Ramos (cell line): ENCODE data around the gene VAV1.
"Not testable (repeated sequence)": the region's sequence is repeated elsewhere in the genome, so short reads cannot be mapped to it uniquely, and the experiment has no call there.

Experiments used
- in situ Hi-C: fragments of 300-500 bp; cut with MboI; formaldehyde crosslinking; loops from one replicate; pipeline ENCODE4 v1.14.3; 2022; ENCODE audit warnings: low sequenced_read_pairs; ENCODE audit not compliant: unreplicated experiment

Gene VAV1

DNA sequence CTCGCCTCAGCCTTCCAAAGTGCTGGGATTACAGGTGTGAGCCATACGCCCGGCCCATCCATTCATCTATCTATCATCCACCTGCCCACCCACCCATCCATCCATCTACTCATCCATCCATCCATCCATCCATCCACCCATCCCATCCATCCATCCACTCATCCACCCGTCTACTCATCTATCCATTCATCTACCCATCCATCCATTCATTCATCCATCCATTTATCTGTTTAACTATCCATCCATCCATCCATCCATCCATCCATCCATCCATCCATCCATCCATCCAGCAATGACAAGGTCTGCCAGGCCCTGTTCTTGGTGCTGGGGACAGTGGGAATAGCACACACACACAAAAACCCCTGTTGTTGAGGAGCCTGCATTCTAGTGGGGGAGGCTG, 4.5 kb downstream of the VAV1 start:
- in situ Hi-C loops: no loop called here

GRCh38 chr19:6777434-6777833, 4.9 kb downstream of the VAV1 start:
- in situ Hi-C loops: no loop called here

- in situ Hi-C loops: no loop called here
Observed at GRCh38 chr19:6778386-6778785, 5.9 kb downstream of the VAV1 start.

GRCh38 chr19:6779206-6779605, 6.7 kb downstream of the VAV1 start:
- in situ Hi-C loops: no loop called here

GRCh38 chr19:6787393-6787792, 14.9 kb downstream of the VAV1 start:
- in situ Hi-C loops: no loop called here

- in situ Hi-C loops: no loop called here
Observed at GRCh38 chr19:6788896-6789295, 16.4 kb downstream of the VAV1 start.

DNA sequence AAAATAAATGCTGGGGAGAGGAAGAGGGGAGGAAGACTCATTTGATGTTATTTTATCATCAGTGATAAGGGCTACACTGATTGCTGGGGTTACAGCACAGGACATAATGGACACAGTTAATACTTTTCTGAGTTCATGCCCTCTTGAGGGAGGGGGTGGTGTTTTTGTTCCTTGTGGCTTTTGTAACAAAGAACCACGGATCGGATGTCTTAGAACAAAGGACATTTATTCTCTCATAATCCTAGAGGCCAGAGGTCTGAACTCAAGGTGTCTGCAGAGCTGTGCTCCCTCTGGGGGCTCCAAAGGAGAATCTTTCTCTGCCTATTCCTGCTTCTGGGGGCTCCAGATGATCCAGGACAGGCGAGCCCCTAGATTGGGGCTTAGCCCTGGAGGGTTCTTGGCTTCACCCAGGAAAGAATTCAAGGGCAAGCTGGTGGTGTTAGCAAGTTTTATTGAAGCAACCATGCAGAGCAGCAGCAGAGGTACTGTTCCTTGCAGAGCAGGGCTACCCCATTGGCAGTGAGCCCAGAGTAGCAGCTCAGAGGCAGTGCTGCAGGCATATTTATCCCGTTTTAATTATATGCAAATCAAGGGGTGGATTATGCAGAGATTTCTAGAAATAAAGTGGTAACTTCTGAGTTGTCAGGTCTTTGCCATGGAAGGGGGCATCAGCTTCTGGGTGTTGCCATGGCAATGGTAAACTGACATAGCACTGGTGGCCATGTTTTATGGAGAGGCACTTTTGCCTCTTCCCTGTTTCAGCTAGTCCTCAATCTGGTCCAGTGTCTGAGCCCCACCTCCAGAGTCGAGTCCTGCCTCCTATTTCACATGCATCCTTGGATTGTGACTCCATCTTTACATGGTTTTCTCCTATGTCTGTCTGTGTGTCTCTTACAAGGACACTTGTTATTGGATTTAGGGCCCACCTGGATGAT, 18.0 kb downstream of the VAV1 start:
- in situ Hi-C loops: no loop called here

DNA sequence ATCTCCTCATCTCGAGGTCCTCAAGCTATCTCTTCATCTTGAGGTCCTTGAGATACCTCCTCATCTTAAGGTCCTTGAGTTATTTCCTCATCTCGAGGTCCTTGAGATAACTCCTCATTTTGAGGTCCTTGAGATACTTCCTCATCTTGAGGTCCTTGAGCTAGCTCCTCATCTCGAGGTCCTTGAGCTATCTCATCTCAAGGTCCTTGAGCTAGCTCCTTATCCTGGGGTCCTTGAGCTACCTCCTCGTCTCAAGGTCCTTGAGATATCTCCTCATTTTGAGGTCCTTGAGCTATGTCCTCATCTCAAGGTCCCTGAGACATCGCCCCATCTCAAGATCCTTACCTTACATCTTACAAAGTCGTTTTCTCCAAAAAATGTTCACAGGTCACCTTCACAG, 18.7 kb downstream of the VAV1 start:
- in situ Hi-C loops: no loop called here

GRCh38 chr19:6793411-6793810, 20.9 kb downstream of the VAV1 start:
- in situ Hi-C loops: no loop called here

GRCh38 chr19:6793973-6794372, 21.5 kb downstream of the VAV1 start:
- in situ Hi-C loops: no loop called here

GRCh38 chr19:6794686-6795431, 22.4 kb downstream of the VAV1 start:
- in situ Hi-C loops: no loop called here

DNA sequence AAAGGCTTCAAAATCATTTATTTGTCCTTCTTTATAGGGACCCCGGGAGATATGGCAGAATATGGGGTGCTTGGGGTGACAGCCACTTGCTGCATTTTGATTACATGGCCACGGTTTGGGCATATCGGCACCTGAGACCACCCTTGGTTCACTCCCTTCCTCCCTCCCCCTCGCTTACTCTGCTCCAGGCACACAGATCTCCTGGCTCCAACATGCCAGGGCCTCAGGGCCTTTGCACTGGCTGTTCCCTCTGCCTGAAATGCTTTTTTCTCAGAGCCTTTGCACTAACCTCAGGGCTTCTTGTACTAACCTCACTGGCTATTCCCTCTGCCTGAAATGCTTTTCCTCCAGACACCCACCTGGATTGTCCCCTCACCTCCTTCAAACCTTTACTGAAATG, 23.8 kb downstream of the VAV1 start:
- in situ Hi-C loops: no loop called here

DNA sequence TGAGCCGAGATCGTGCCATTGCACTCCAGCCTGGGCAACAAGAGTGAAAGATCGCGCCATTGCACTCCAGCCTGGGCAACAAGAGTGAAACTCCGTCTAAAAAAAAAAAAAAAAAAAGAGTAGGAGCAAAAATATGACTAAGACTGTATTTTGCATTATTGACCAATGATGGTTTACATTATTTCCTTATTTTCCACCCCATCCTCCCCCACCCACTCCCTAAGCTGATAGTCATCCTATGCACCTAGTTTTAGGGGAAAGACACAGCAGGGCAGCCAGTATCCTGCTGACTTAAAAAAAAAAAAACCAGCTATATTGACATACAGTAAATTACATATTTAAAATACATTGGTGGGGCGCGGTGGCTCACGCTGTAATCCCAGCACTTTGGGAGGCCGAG, 25.1 kb downstream of the VAV1 start:
- in situ Hi-C loops: no loop called here

DNA sequence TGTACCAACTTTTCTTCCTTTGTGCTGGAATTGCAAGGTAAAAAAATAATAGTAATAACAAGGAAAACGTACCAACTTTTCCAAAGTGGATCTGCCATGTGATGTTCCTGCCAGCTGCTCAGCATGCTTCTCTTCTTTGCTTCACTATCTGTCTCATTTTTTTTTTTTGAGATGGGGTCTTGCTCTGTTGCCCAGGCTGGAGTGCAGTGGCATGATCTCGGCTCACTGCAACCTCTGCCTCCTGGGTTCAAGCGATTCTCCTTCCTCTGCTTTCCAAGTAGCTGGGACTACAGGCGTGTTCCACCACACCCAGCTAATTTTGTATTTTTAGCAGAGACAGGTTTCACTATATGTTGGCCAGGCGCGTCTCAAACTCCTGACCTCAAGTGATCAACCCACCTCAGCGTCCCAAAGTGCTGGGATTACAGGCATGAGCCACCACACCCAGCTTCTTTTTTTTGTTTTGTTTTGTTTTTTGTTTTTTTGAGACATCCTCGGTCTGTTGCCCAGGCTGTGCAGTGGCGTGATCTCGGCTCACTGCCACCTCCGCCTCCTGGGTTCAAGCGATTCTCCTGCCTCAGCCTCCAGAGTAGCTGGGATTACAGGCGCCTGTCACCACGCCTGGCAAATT, 27.8 kb downstream of the VAV1 start:
- in situ Hi-C loops: not testable (repeated sequence)

- in situ Hi-C loops: no loop called here
Observed at GRCh38 chr19:6800991-6801484, 28.5 kb downstream of the VAV1 start.

GRCh38 chr19:6801485-6802086, 29.1 kb downstream of the VAV1 start:
- in situ Hi-C loops: no loop called here

DNA sequence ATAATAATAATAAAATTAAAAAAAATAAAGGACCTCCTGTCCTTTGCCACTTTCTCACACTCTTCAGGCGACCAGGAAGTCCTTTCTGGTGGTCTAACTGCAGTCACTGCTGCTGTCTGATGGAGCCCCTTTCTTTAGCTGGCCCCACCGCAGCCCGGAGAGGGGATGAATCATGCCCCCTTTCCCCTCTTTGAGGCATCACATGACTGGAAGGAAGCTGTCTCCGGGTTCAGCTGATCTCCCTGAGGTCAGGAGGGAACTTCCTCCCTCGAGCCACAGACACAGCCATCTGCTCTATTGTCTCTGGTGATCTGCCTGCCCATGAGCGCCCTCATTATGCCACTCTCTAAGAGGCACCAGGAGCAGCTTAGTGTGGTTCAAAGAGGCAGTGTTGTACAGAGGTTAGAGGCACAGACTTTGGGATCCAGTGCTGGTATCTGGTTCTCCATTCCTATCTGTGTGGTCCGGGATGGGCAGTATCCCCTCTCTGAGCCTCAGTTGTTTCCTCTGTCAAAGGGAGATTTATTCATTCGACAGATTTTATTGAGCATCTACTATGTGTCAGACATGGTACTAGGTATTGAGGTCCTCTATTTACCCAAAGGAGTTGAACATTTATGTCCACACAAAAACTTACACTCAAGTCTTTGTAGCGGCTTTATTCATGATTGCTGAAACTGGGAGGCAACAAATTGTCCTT, 30.0 kb downstream of the VAV1 start:
- in situ Hi-C loops: no loop called here

DNA sequence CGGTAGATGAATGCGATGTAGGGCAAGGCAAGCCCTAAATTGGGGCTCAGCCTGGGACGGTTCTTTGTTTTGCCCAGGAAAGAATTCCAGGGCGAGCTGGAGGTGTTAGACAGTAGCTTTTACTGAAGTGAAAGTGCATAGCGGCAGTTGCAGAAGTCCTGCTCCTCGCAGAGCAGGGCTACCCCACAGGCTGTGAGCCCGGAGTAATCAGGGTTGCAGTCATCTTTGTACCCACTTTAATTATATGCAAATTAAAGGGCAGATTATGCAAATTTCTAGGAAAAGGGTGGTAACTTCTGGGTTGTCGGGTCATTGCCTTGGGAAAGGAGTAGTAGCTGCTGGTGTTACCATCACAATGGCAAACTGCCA, 30.5 kb downstream of the VAV1 start:
- in situ Hi-C loops: no loop called here

GRCh38 chr19:6806488-6806887, 34.0 kb downstream of the VAV1 start:
- in situ Hi-C loops: no loop called here

DNA sequence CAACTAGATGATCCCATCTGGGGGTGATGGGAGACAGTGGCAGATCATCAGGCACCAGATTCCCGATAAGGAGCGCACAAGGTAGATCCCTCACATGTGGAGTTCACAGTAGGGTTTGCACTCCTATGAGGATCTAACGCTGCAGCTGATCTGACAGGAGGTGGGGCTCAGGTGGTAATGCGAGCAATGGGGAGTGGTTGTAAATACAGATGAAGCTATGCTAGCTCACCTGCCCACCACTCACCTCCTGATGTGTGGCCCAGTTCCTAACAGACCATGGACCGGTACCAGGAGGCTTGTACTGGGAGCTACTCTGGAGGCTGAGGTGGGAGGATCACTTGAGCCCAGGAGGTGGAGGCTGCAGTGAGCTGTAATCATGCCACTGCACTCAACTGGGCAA, 34.8 kb downstream of the VAV1 start:
- in situ Hi-C loops: no loop called here
